T-cell (primary cell): Measurements from ENCODE around the gene WWTR1. TPM values are rescaled to one million over a fixed set of nuclear protein-coding genes. Genes with fewer than 3 reads are reported as not detected.

Source experiments
- ATAC-seq, 4 experiments: fragments of 200-7000 bp in 3 of 4; fragments of 150-1000 bp in 1 of 4; cut with Tn5 transposase; replicated peaks in 1 of 4; 1 replicate in 3 of 4; 2 replicates in 1 of 4; pipeline ENCODE4 v1.10.0; 2021; ENCODE audit warnings: moderate library complexity in 3 of 4, mild to moderate bottlenecking in 2 of 4, moderate number of reproducible peaks in 1 of 4
- CTCF ChIA-PET, 2 donors: fragments of 300-600 bp; sonication (Branson Sonifier 250); formaldehyde crosslinking; loops; one replicate each; lab custom pipeline; 2022; ENCODE audit warnings: antibody characterized with exemption in 2 of 2; lab: Charles Lee
- POLR2A ChIA-PET, 2 donors: fragments of 300-600 bp; sonication (Branson Sonifier 250); formaldehyde crosslinking; loops; one replicate each; lab custom pipeline; 2022; ENCODE audit warnings: antibody characterized with exemption in 2 of 2; lab: Charles Lee
- DNase-seq, 35 experiments: peaks; one replicate each; pipeline versions ENCODE4 v3.0.0 to v3.0.0-alpha.2; 2013 to 2023
- H3K27ac ChIP-seq: one replicate; pipeline ENCODE4 v1.5.1; 2013; ENCODE audit warnings: low read length
- H3K27me3 ChIP-seq, 2 experiments: replicated peaks in 1 of 2; 1 replicate in 1 of 2; 2 replicates in 1 of 2; pipeline versions ENCODE4 v1.6.1 to v1.7.0; 2013; ENCODE audit warnings: low read length in 1 of 2, mixed read lengths in 1 of 2; ENCODE audit not compliant: control insufficient read depth in 2 of 2, insufficient read depth in 2 of 2; ENCODE audit errors: extremely low read depth in 1 of 2
- H3K36me3 ChIP-seq, 2 donors: 1 replicate in 1 of 2; 2 replicates in 1 of 2; pipeline versions ENCODE4 v1.6.1 to v1.7.0; 2013; ENCODE audit warnings: low read length in 1 of 2; ENCODE audit not compliant: control insufficient read depth in 2 of 2, insufficient read depth in 1 of 2; ENCODE audit errors: extremely low read depth in 1 of 2
- H3K4me1 ChIP-seq, 2 experiments: 1 replicate in 1 of 2; 2 replicates in 1 of 2; pipeline versions ENCODE4 v1.6.1 to v1.7.0; 2013; ENCODE audit warnings: low read length in 2 of 2, mixed read lengths in 1 of 2; ENCODE audit not compliant: insufficient read depth in 2 of 2, control insufficient read depth in 1 of 2; ENCODE audit errors: extremely low read depth in 1 of 2
- H3K4me3 ChIP-seq, 2 donors: 1 replicate in 1 of 2; 2 replicates in 1 of 2; pipeline versions ENCODE4 v1.5.1 to v1.7.0; 2013; ENCODE audit warnings: mild to moderate bottlenecking in 2 of 2, low read length in 1 of 2, moderate library complexity in 1 of 2; ENCODE audit not compliant: control insufficient read depth in 1 of 2; ENCODE audit errors: extremely low read depth in 1 of 2
- H3K9me3 ChIP-seq: 2 replicates; pipeline ENCODE4 v1.7.0; 2013
- H3K27ac Mint-ChIP-seq, 2 donors: one replicate each; pipeline ENCODE4 v1.8.0; 2020 to 2021; ENCODE audit warnings: mild to moderate bottlenecking in 2 of 2, mixed read lengths in 2 of 2
- H3K27me3 Mint-ChIP-seq, 2 donors: one replicate each; pipeline ENCODE4 v1.8.0; 2021 to 2022; ENCODE audit warnings: mixed read lengths in 2 of 2
- H3K36me3 Mint-ChIP-seq: one replicate; pipeline ENCODE4 v1.8.0; 2021; ENCODE audit warnings: mixed read lengths
- H3K4me1 Mint-ChIP-seq, 3 donors: one replicate each; pipeline ENCODE4 v1.8.0; 2020 to 2022; ENCODE audit warnings: mixed read lengths in 3 of 3, mild to moderate bottlenecking in 1 of 3
- H3K4me3 Mint-ChIP-seq, 3 donors: one replicate each; pipeline ENCODE4 v1.8.0; 2020 to 2022; ENCODE audit warnings: mild to moderate bottlenecking in 3 of 3, mixed read lengths in 3 of 3, moderate library complexity in 3 of 3
- H3K9me3 Mint-ChIP-seq, 3 donors: one replicate each; pipeline ENCODE4 v1.8.0; 2020 to 2022; ENCODE audit warnings: mixed read lengths in 3 of 3
- WGBS: methylation state at CpG from one replicate; pipeline ENCODE4 v1.1.5; 2013; ENCODE audit warnings: missing lambda C conversion rate; ENCODE audit not compliant: insufficient coverage; 5-methylcytosine and 5-hydroxymethylcytosine counted together
- total RNA-seq, 35 experiments: library from RNA in 6 of 35; stranded (reverse) in 6 of 35; fragments of 120-200 nt in 1 of 35; gene quantifications; one replicate each; pipeline versions ENCODE4 v1.2.1 to v1.2.4 and lab custom pipeline; 2013 to 2026

WWTR1 gene
- total RNA-seq, 5 donors from 2014 or later (not counting 1 experiment from before 2014, with no cell fraction given): 0.43 to 1.6 (median 1.1) TPM

- no peak overlapping the region for H3K4me3 Mint-ChIP-seq
- H3K27ac Mint-ChIP-seq: no peak overlapping the region
- ChIA-PET POLR2A (no interaction called here), CTCF (no interaction called here)
- H3K4me1 ChIP-seq: no peaks in the 10 kb centered on the region
- ATAC-seq: no peak
- no peaks in the 10 kb centered on the region for H3K36me3 Mint-ChIP-seq
- no peaks in the 10 kb centered on the region for H3K36me3 ChIP-seq
- WGBS: 96% methylated on average over 3 of the region's 6 CpGs
- H3K9me3 ChIP-seq: no peaks in the 10 kb centered on the region
- H3K9me3 Mint-ChIP-seq: no peaks in the 10 kb centered on the region
- no peak for DNase-seq
- peaks cover 0 to 2% of the 10 kb centered on the region in 2 experiments for H3K27me3 ChIP-seq
- no peaks in the 10 kb centered on the region for H3K4me1 Mint-ChIP-seq
- no peak overlapping the region for H3K27ac ChIP-seq
- no peak overlapping the region for H3K4me3 ChIP-seq
- H3K27me3 Mint-ChIP-seq: no peaks in the 10 kb centered on the region
These were observed 61.6 kb downstream of the WWTR1 start for GRCh38 chr3:149596134-149596770.

- Histone ChIP-seq H3K27ac (no peak overlapping the region), H3K9me3 (no peaks in the 10 kb centered on the region), H3K27me3 (no peaks in the 10 kb centered on the region), H3K36me3 (no peaks in the 10 kb centered on the region), H3K4me3 (no peak overlapping the region), H3K4me1 (no peaks in the 10 kb centered on the region)
- DNase-seq (no peak), ATAC-seq (no peak)
- no peaks in the 10 kb centered on the region for H3K9me3 Mint-ChIP-seq
- no peak overlapping the region for H3K4me3 Mint-ChIP-seq
- peaks cover 0 to 3% of the 10 kb centered on the region in 2 donors for H3K27me3 Mint-ChIP-seq
- H3K27ac Mint-ChIP-seq: no peak overlapping the region
- CTCF ChIA-PET: no interaction called here
- POLR2A ChIA-PET: no interaction called here
- WGBS: 100% methylated on average over 1 of the region's 8 CpGs
- H3K36me3 Mint-ChIP-seq: no peaks in the 10 kb centered on the region
- H3K4me1 Mint-ChIP-seq: no peaks in the 10 kb centered on the region
These were observed 64.2 kb downstream of the WWTR1 start for GRCh38 chr3:149593418-149594160.

- 91% methylated on average over 5 of the region's 9 CpGs for WGBS
- H3K9me3 ChIP-seq: no peaks in the 10 kb centered on the region
- Mint-ChIP-seq H3K4me3 (no peak overlapping the region), H3K9me3 (no peaks in the 10 kb centered on the region), H3K27me3 (peaks cover 0 to 9% of the 10 kb centered on the region in 2 donors), H3K27ac (no peak overlapping the region), H3K4me1 (no peaks in the 10 kb centered on the region), H3K36me3 (no peaks in the 10 kb centered on the region)
- no peak for ATAC-seq
- H3K4me3 ChIP-seq: no peak overlapping the region
- DNase-seq: no peak
- POLR2A ChIA-PET: interaction anchor here in 1 of 2 donors (0.6 kb wide), 1 partner anchor 23 kb away, joined by 3 read pairs; no protein-coding TSS in a partner anchor
- H3K27me3 ChIP-seq: no peaks in the 10 kb centered on the region
- CTCF ChIA-PET: no interaction called here
- no peak overlapping the region for H3K27ac ChIP-seq
- H3K4me1 ChIP-seq: no peaks in the 10 kb centered on the region
- H3K36me3 ChIP-seq: no peaks in the 10 kb centered on the region
These were observed 65.0 kb downstream of the WWTR1 start for GRCh38 chr3:149592758-149593240.

GRCh38 chr3:149590691-149591441 is 67.0 kb downstream of the WWTR1 start:
- H3K36me3 ChIP-seq: no peaks in the 10 kb centered on the region
- Mint-ChIP-seq H3K4me1 (no peaks in the 10 kb centered on the region), H3K4me3 (no peak overlapping the region), H3K27ac (no peak overlapping the region), H3K36me3 (no peaks in the 10 kb centered on the region), H3K27me3 (peaks cover 4 to 9% of the 10 kb centered on the region in 2 donors), H3K9me3 (no peaks in the 10 kb centered on the region)
- H3K4me3 ChIP-seq: no peak overlapping the region
- POLR2A ChIA-PET: interaction anchor here in 1 of 2 donors (1.0 kb wide), 1 partner anchor 32 kb away, joined by 6 read pairs; no protein-coding TSS in a partner anchor
- WGBS: no CpG with 5 or more reads among the region's 4 CpGs
- no peaks in the 10 kb centered on the region for H3K4me1 ChIP-seq
- no peak overlapping the region for H3K27ac ChIP-seq
- no peaks in the 10 kb centered on the region for H3K9me3 ChIP-seq
- ATAC-seq: no peak
- CTCF ChIA-PET: no interaction called here
- H3K27me3 ChIP-seq: no peaks in the 10 kb centered on the region
- no peak for DNase-seq

- Histone ChIP-seq H3K36me3 (no peaks in the 10 kb centered on the region), H3K9me3 (no peaks in the 10 kb centered on the region), H3K27ac (no peak overlapping the region), H3K4me1 (peaks cover 0 to 2% of the 10 kb centered on the region in 2 experiments), H3K4me3 (no peak overlapping the region), H3K27me3 (no peaks in the 10 kb centered on the region)
- Mint-ChIP-seq H3K9me3 (no peaks in the 10 kb centered on the region), H3K4me3 (no peak overlapping the region), H3K4me1 (peaks cover 0 to 2% (median 0%) of the 10 kb centered on the region in 3 donors), H3K36me3 (no peaks in the 10 kb centered on the region), H3K27ac (no peak overlapping the region), H3K27me3 (peaks cover 4 to 13% of the 10 kb centered on the region in 2 donors)
- WGBS: no CpG with 5 or more reads among the region's 4 CpGs
- DNase-seq (no peak), ATAC-seq (no peak)
- ChIA-PET POLR2A (no interaction called here), CTCF (no interaction called here)
These were observed 68.5 kb downstream of the WWTR1 start for GRCh38 chr3:149589332-149589731.

GRCh38 chr3:149588909-149589308 is 68.9 kb downstream of the WWTR1 start:
- H3K27me3 Mint-ChIP-seq: peaks cover 4 to 13% of the 10 kb centered on the region in 2 donors
- no peaks in the 10 kb centered on the region for H3K9me3 Mint-ChIP-seq
- Histone ChIP-seq H3K4me3 (no peak overlapping the region), H3K36me3 (no peaks in the 10 kb centered on the region), H3K27me3 (no peaks in the 10 kb centered on the region), H3K4me1 (peaks cover 0 to 2% of the 10 kb centered on the region in 2 experiments), H3K27ac (no peak overlapping the region), H3K9me3 (no peaks in the 10 kb centered on the region)
- H3K4me3 Mint-ChIP-seq: no peak overlapping the region
- no peak overlapping the region for H3K27ac Mint-ChIP-seq
- POLR2A ChIA-PET: no interaction called here
- H3K4me1 Mint-ChIP-seq: peaks cover 0 to 2% (median 0%) of the 10 kb centered on the region in 3 donors
- 84% methylated on average over 3 of the region's 4 CpGs for WGBS
- no peaks in the 10 kb centered on the region for H3K36me3 Mint-ChIP-seq
- CTCF ChIA-PET: no interaction called here
- ATAC-seq (no peak), DNase-seq (no peak)
